Lung (tissue), 12 donors: ENCODE results near the gene ORM2. TPM values are rescaled to one million over a fixed set of nuclear protein-coding genes. Genes with fewer than 3 reads are reported as not detected.

ENCODE experiments used
- ATAC-seq: fragments of 200-7000 bp; cut with Tn5 transposase; one replicate; pipeline ENCODE4 v1.9.1; 2020; ENCODE audit warnings: moderate number of reproducible peaks; ENCODE audit not compliant: insufficient read depth, low FRiP score
- DNase-seq, 3 donors: peaks; one replicate each; pipeline ENCODE4 v3.0.0-alpha.2; 2013 to 2017
- H3K27ac ChIP-seq, 2 donors: one replicate each; pipeline ENCODE4 v1.5.1; 2013; ENCODE audit warnings: mild to moderate bottlenecking in 2 of 2, moderate library complexity in 2 of 2, control low read depth in 1 of 2, inconsistent platforms in 1 of 2, low read depth in 1 of 2, low read length in 1 of 2
- H3K27me3 ChIP-seq, 3 donors: one replicate each; pipeline ENCODE4 v1.5.1; 2013; ENCODE audit warnings: low read length in 2 of 3; ENCODE audit not compliant: control insufficient read depth in 3 of 3, insufficient read depth in 3 of 3
- H3K36me3 ChIP-seq, 4 donors: one replicate each; pipeline ENCODE4 v1.5.1; 2013; ENCODE audit warnings: low read length in 4 of 4, mild to moderate bottlenecking in 1 of 4, moderate library complexity in 1 of 4; ENCODE audit not compliant: control insufficient read depth in 4 of 4, insufficient read depth in 4 of 4
- H3K4me1 ChIP-seq, 5 donors: one replicate each; pipeline ENCODE4 v1.5.1; 2013; ENCODE audit warnings: low read length in 5 of 5, mild to moderate bottlenecking in 2 of 5, moderate library complexity in 1 of 5; ENCODE audit not compliant: control insufficient read depth in 5 of 5, insufficient read depth in 5 of 5
- H3K4me3 ChIP-seq: one replicate; pipeline ENCODE4 v1.5.1; 2013; ENCODE audit warnings: mild to moderate bottlenecking, control low read depth, moderate library complexity
- H3K9ac ChIP-seq, 2 donors: one replicate each; pipeline ENCODE4 v1.5.1; 2013; ENCODE audit warnings: low read length in 2 of 2, control low read depth in 1 of 2; ENCODE audit not compliant: insufficient read depth in 1 of 2
- H3K9me3 ChIP-seq, 4 donors: one replicate each; pipeline ENCODE4 v1.5.1; 2013; ENCODE audit warnings: low read length in 3 of 4, mild to moderate bottlenecking in 1 of 4, moderate library complexity in 1 of 4; ENCODE audit not compliant: control insufficient read depth in 4 of 4, insufficient read depth in 3 of 4
- CTCF ChIP-seq: IDR thresholded peaks from 2 replicates; pipeline ENCODE4 v1.5.1; 2012; ENCODE audit warnings: mild to moderate bottlenecking; ENCODE audit errors: control extremely low read depth, extremely low read depth
- WGBS, 2 donors: extraction: QIAGEN DNeasy Blood & Tissue Kit; methylation state at CpG; one replicate each; pipeline ENCODE4 v1.1.7; 2013; 5-methylcytosine and 5-hydroxymethylcytosine counted together
- polyA plus RNA-seq, 2 donors: library from polyadenylated mRNA; stranded (reverse); fragments of 200-250 nt; gene quantifications; one replicate each; pipeline ENCODE4 v1.2.1, GENCODE V29; 2013
- total RNA-seq, 2 donors: library from RNA; depleted of rRNA in 1 of 2; stranded (reverse); fragments of >200 nt in 1 of 2; gene quantifications; one replicate each; pipeline ENCODE4 v1.2.1, GENCODE V29; 2014 to 2021
- donor health status: control.
- donor health status: control.
- donor health status: Bipolar disorder and iron deficiency.
- donor health status: healthy.
- donor health status: DM: yes; HTN: yes; CAD: no.

The ORM2 gene
- total and polyA plus RNA-seq, 4 donors, result 0.77 to 215 (median 47.6) TPM

- 36 to 50% methylated on average over 6 of the region's 6 CpGs for WGBS, 2 donors
- no peak for TF ChIP-seq CTCF
- Histone ChIP-seq H3K27me3 (no peaks in the 10 kb centered on the region), H3K36me3 (peaks cover 2 to 62% (median 58%) of the 10 kb centered on the region in 4 donors), H3K4me1 (peaks cover 0 to 8% (median 5%) of the 10 kb centered on the region in 5 donors), H3K9me3 (no peaks in the 10 kb centered on the region), H3K4me3 (no peak overlapping the region), H3K27ac (peak overlapping the region in 1 of 2 donors; percentile 69), H3K9ac (no peak overlapping the region)
- DNase-seq (peak in 1 of 3 donors; percentile 31), ATAC-seq (no peak)
Measured at GRCh38 chr9:114364134-114365041, 34.7 kb downstream of the ORM2 start.

- Histone ChIP-seq H3K4me1 (peaks cover 0 to 10% (median 5%) of the 10 kb centered on the region in 5 donors), H3K9me3 (no peaks in the 10 kb centered on the region), H3K36me3 (peaks cover 0 to 59% (median 52%) of the 10 kb centered on the region in 4 donors), H3K27ac (no peak overlapping the region), H3K9ac (no peak overlapping the region), H3K4me3 (no peak overlapping the region), H3K27me3 (no peaks in the 10 kb centered on the region)
- 78 to 88% methylated on average over 2 of the region's 2 CpGs for WGBS, 2 donors
- ATAC-seq (no peak), DNase-seq (no peak)
- no peak for TF ChIP-seq CTCF
Measured at GRCh38 chr9:114365194-114365593, 35.5 kb downstream of the ORM2 start.

GRCh38 chr9:114366334-114367128 lies 36.9 kb downstream of the ORM2 start:
- Histone ChIP-seq H3K9ac (no peak overlapping the region), H3K27ac (no peak overlapping the region), H3K27me3 (no peaks in the 10 kb centered on the region), H3K4me1 (peaks cover 0 to 14% (median 5%) of the 10 kb centered on the region in 5 donors), H3K36me3 (peaks cover 0 to 49% (median 44%) of the 10 kb centered on the region in 4 donors), H3K4me3 (no peak overlapping the region), H3K9me3 (no peaks in the 10 kb centered on the region)
- DNase-seq, result peak in 2 of 3 donors; percentile 51 to 69
- ATAC-seq, result peak; percentile 43
- 20 to 25% methylated on average over 10 of the region's 10 CpGs for WGBS, 2 donors
- TF ChIP-seq CTCF, result no peak
